ENCODE data around the gene CDC42SE1.
A peak's percentile ranks its signal among the peaks of the same experiment; 100 is the strongest.

The CDC42SE1 gene

GRCh38 chr1:151008244-151009205 lies 50.9 kb downstream of the CDC42SE1 start, which contains the start of gene PRUNE1:
TSS of gene PRUNE1 (plus strand) at chr1:151008449. CDS start at chr1:151008633, 184 bp downstream.
- peak; percentile 92 for DNase-seq

- DNase-seq: no peak
Observed at GRCh38 chr1:151007853-151008243, 51.6 kb downstream of the CDC42SE1 start.

GRCh38 chr1:151006327-151007052 lies 52.9 kb downstream of the CDC42SE1 start, which contains the start of gene MINDY1:
TSS of gene MINDY1 (minus strand) at chr1:151006902. CDS start at chr1:151002617, 4,285 bp downstream.
- DNase-seq: peak; percentile 80

DNA sequence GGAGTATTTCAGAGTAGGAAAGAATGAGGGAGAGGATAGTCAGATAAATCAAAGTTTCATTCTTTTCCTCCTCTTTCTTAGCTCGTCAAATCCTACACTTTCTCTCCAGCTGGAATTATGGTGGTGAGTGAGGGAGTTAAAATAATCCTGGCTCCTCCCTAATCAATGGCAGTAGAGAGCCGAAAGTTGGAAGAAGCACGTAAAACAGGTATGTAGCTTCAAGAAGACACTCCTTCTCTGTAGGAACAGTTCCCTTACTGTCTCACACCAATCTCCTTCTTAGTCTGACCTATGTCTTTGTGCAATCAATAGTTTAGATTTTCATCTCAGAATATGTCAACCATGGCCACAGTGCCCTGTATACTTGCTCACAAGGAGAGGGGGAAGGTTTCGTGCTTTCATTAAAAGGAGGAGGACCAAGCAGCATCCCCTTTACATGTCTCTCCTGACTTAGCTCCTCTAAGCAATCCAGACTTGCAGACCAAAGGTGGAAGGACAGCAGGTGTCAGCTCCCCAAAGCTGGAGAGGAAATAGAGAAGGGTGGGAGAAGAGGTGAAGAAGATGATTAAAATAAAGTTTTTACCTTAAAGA lies 53.6 kb downstream of the CDC42SE1 start:
- no peak for DNase-seq

GRCh38 chr1:151003180-151003579 lies 56.2 kb downstream of the CDC42SE1 start:
- no peak for DNase-seq

- DNase-seq: no peak
Observed at GRCh38 chr1:151002611-151003010, 56.8 kb downstream of the CDC42SE1 start.

- no peak for DNase-seq
Observed at GRCh38 chr1:151002051-151002450, 57.4 kb downstream of the CDC42SE1 start.

DNA sequence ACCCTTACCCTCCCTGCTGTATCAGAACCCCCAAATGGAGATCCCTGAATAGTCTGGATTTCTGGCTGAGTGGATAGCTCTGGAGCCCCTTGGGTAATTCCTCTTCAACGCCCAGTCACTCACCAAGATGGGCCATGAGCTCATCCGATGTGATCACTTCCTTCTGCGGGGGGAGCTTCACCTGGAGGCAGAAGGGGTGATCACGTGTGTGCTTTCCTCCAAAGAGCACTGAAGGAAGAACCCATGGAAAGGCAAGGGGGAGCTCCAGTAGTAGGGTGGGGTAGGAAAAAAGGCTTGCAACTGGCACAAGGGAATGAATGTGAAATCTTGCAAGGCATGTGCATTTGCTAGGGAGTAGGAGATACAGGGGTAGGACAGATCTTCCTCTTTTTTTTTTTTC lies 57.8 kb downstream of the CDC42SE1 start:
- no peak for DNase-seq
